Measurements from ENCODE around the gene FARS2. TPM values are rescaled to one million over a fixed set of nuclear protein-coding genes. Genes with fewer than 3 reads are reported as not detected.

The FARS2 gene
- total RNA-seq, 1 experiment from 2014 or later, result 13.8 TPM

GRCh38 chr6:5636210-5637030 lies 375.1 kb downstream of the FARS2 start:
- no peaks in the 10 kb centered on the region for H4K20me1 ChIP-seq (ENCODE audit: insufficient read depth)
- H2AFZ ChIP-seq (ENCODE audit: low read depth, low read length, poor library complexity, severe bottlenecking), result no peak overlapping the region
- CTCF ChIA-PET, result no interaction called here
- ATAC-seq (no peak), DNase-seq (ENCODE audit: low read depth, low spot score) (no peak)
- no peak overlapping the region for H3K4me2 ChIP-seq (ENCODE audit: low read length)
- RAD21 ChIA-PET (ENCODE audit: low non-redundant PET in 1 of 2, low total read pairs in 2 of 2, uncharacterized antibody in 2 of 2, unreplicated experiment in 2 of 2), result no interaction called here
- intact Hi-C loops (cut with micrococcal nuclease), result no loop called here
- no peaks in the 10 kb centered on the region for H3K79me2 ChIP-seq (ENCODE audit: insufficient read depth, low read length)
- H3K9me2 ChIP-seq (ENCODE audit: insufficient read depth), result no peaks in the 10 kb centered on the region
- no TSS peak for BruUV-seq (replicated peaks)
- no peak overlapping the region for H3K9ac ChIP-seq (ENCODE audit: low read length)
- no peaks in the 10 kb centered on the region for H3K27me3 ChIP-seq (ENCODE audit: insufficient read depth, low read length)
- TF ChIP-seq YY1 (IDR thresholded peaks at IDR 0.05; ENCODE audit: extremely low read depth, insufficient replicate concordance, low read depth, low read length) (peak; percentile 84), CTCF (IDR thresholded peaks at IDR 0.05 in 2 of 3, conservative IDR thresholded peaks at IDR 0.05 in 1 of 3; ENCODE audit: borderline replicate concordance in 1 of 3, insufficient read depth in 1 of 3, low read depth in 2 of 3, low read length in 2 of 3) (no peak)
- peaks cover 0 to 2% of the 10 kb centered on the region in 2 experiments; a peak in 2 of 4 replicates for H3K9me3 ChIP-seq (ENCODE audit: control insufficient read depth in 1 of 2, insufficient read depth in 1 of 2, low read depth in 1 of 2, low read length in 2 of 2)
- H3K27ac ChIP-seq (ENCODE audit: low read depth, low read length), result no peak overlapping the region
- no peak overlapping the region for H3K4me3 ChIP-seq (replicated peaks in 1 of 2; ENCODE audit: low read depth in 1 of 2, low read length in 2 of 2)
- no peaks in the 10 kb centered on the region for H3K4me1 ChIP-seq (ENCODE audit: control insufficient read depth in 1 of 2, insufficient read depth in 2 of 2, low read length in 2 of 2)
- POLR2A ChIA-PET, result no interaction called here
- H3K36me3 ChIP-seq (ENCODE audit: control insufficient read depth in 1 of 2, insufficient read depth in 2 of 2, low read length in 2 of 2), result no peaks in the 10 kb centered on the region

GRCh38 chr6:5637714-5638113 lies 376.4 kb downstream of the FARS2 start:
- H3K9me2 ChIP-seq (ENCODE audit: insufficient read depth), result no peaks in the 10 kb centered on the region
- H3K4me2 ChIP-seq (ENCODE audit: low read length), result no peak overlapping the region
- H3K9me3 ChIP-seq (ENCODE audit: control insufficient read depth in 1 of 2, insufficient read depth in 1 of 2, low read depth in 1 of 2, low read length in 2 of 2), result peaks cover 0 to 2% of the 10 kb centered on the region in 2 experiments; a peak in 2 of 4 replicates
- intact Hi-C loops (cut with micrococcal nuclease), result no loop called here
- H2AFZ ChIP-seq (ENCODE audit: low read depth, low read length, poor library complexity, severe bottlenecking), result no peak overlapping the region
- H3K27ac ChIP-seq (ENCODE audit: low read depth, low read length), result no peak overlapping the region
- no peak overlapping the region for H3K9ac ChIP-seq (ENCODE audit: low read length)
- no peaks in the 10 kb centered on the region for H3K4me1 ChIP-seq (ENCODE audit: control insufficient read depth in 1 of 2, insufficient read depth in 2 of 2, low read length in 2 of 2)
- CTCF ChIA-PET, result interaction anchor here (0.6 kb wide), 1 partner anchor 254 kb away, joined by 3 read pairs; no protein-coding TSS in a partner anchor
- no peaks in the 10 kb centered on the region for H4K20me1 ChIP-seq (ENCODE audit: insufficient read depth)
- ATAC-seq (no peak), DNase-seq (ENCODE audit: low read depth, low spot score) (no peak)
- RAD21 ChIA-PET (ENCODE audit: low non-redundant PET in 1 of 2, low total read pairs in 2 of 2, uncharacterized antibody in 2 of 2, unreplicated experiment in 2 of 2), result no interaction called here
- POLR2A ChIA-PET, result no interaction called here
- H3K27me3 ChIP-seq (ENCODE audit: insufficient read depth, low read length), result no peaks in the 10 kb centered on the region
- no peaks in the 10 kb centered on the region for H3K79me2 ChIP-seq (ENCODE audit: insufficient read depth, low read length)
- H3K4me3 ChIP-seq (replicated peaks in 1 of 2; ENCODE audit: low read depth in 1 of 2, low read length in 2 of 2), result no peak overlapping the region
- no TSS peak for BruUV-seq (replicated peaks)
- no peaks in the 10 kb centered on the region for H3K36me3 ChIP-seq (ENCODE audit: control insufficient read depth in 1 of 2, insufficient read depth in 2 of 2, low read length in 2 of 2)
- TF ChIP-seq ZNF274 (IDR thresholded peaks at IDR 0.05; ENCODE audit: low read depth, low read length) (no peak), ATF3 (IDR thresholded peaks at IDR 0.05) (no peak), POLR2AphosphoS5 (IDR thresholded peaks at IDR 0.05; ENCODE audit: low read depth, low read length) (no peak), ZBTB33 (IDR thresholded peaks at IDR 0.05; ENCODE audit: extremely low read depth, insufficient replicate concordance, low read length) (no peak), JUND (IDR thresholded peaks at IDR 0.05) (no peak), SRF (IDR thresholded peaks at IDR 0.05; ENCODE audit: low read depth) (no peak), MAX (IDR thresholded peaks at IDR 0.05) (no peak), ELF1 (IDR thresholded peaks at IDR 0.05; ENCODE audit: borderline replicate concordance, low read depth) (no peak)

All from HCT116 (cell line).